AG04449 (cell line): Measurements from ENCODE around the gene NOS1AP.
"Not testable (repeated sequence)": the region's sequence is repeated elsewhere in the genome, so short reads cannot be mapped to it uniquely, and the experiment has no call there.

Experiments
- CTCF ChIA-PET: fragments of 350-600 bp; formaldehyde crosslinking; extraction: SDS; loops from one replicate; lab custom pipeline; 2021; ENCODE audit warnings: antibody characterized with exemption; lab: Yijun Ruan, JAX
- POLR2A ChIA-PET: fragments of 400-600, 350-600 bp; formaldehyde crosslinking; extraction: SDS; loops from one replicate; lab custom pipeline; 2020; ENCODE audit warnings: antibody characterized with exemption, inconsistent platforms; lab: Yijun Ruan, JAX
- DNase-seq: peaks from one replicate; pipeline ENCODE4 v3.0.0-alpha.2; 2010; ENCODE audit warnings: low read depth, low spot score
- H3K4me3 ChIP-seq: 2 replicates; pipeline ENCODE4 v1.5.1; 2011; ENCODE audit warnings: low read depth, mild to moderate bottlenecking, control low read depth, low read length
- CTCF ChIP-seq: IDR thresholded peaks from one replicate; pipeline ENCODE4 v1.5.1; 2011; ENCODE audit warnings: mild to moderate bottlenecking, moderate library complexity, low read length, control low read depth, inconsistent platforms; ENCODE audit not compliant: insufficient read depth; ENCODE audit errors: missing control alignments

Gene NOS1AP

GRCh38 chr1:162195567-162195966 is 126.1 kb downstream of the NOS1AP start:
- no peak overlapping the region for H3K4me3 ChIP-seq
- ChIA-PET CTCF (no interaction called here), POLR2A (no interaction called here)
- no peak for TF ChIP-seq CTCF
- DNase-seq: no peak

- H3K4me3 ChIP-seq: no peak overlapping the region
- TF ChIP-seq CTCF: no peak
- ChIA-PET POLR2A (no interaction called here), CTCF (no interaction called here)
- no peak for DNase-seq
These were observed 126.9 kb downstream of the NOS1AP start for GRCh38 chr1:162196387-162196786.

- CTCF ChIA-PET: no interaction called here
These were observed 127.6 kb downstream of the NOS1AP start for GRCh38 chr1:162197041-162197531.

GRCh38 chr1:162197615-162198421 is 128.3 kb downstream of the NOS1AP start:
- no peak overlapping the region for H3K4me3 ChIP-seq
- POLR2A ChIA-PET: no interaction called here
- CTCF ChIA-PET: no interaction called here
- TF ChIP-seq CTCF: no peak
- no peak for DNase-seq

More at GRCh38 chr1:162197041-162197531, 127.6 kb downstream of the NOS1AP start:
- H3K4me3 ChIP-seq: no peak overlapping the region
- no peak for DNase-seq
- TF ChIP-seq CTCF: no peak
- POLR2A ChIA-PET: no interaction called here

GRCh38 chr1:162200096-162200847 is 130.8 kb downstream of the NOS1AP start:
- no peak overlapping the region for H3K4me3 ChIP-seq
- ChIA-PET POLR2A (no interaction called here), CTCF (no interaction called here)
- TF ChIP-seq CTCF: no peak
- DNase-seq: no peak

- CTCF ChIA-PET, POLR2A ChIA-PET, DNase-seq, H3K4me3 ChIP-seq: not testable (repeated sequence)
These were observed 131.6 kb downstream of the NOS1AP start for GRCh38 chr1:162201062-162201461.
